Erythroblast (primary cell): ENCODE data around the gene ARL4C.

Experiments used
- GATA1 ChIP-seq: IDR thresholded peaks from 2 replicates; pipeline ENCODE4 v1.6.1; 2011; ENCODE audit warnings: low read depth, mild to moderate bottlenecking, control low read depth, low read length, moderate library complexity
- POLR2A ChIP-seq: IDR thresholded peaks from 2 replicates; pipeline ENCODE4 v1.6.1; 2011; ENCODE audit warnings: mild to moderate bottlenecking, low read length

GRCh38 chr2:234454433-234454832 lies 42.4 kb downstream of the ARL4C start:
- no peak for TF ChIP-seq POLR2A
- TF ChIP-seq GATA1, result no peak
